Ishikawa (cell line): ENCODE data around the gene MBLAC1.
A peak's percentile ranks its signal among the peaks of the same experiment; 100 is the strongest.

Experiments
- CEBPB ChIP-seq: IDR thresholded peaks from 2 replicates; pipeline ENCODE4 v1.6.1; 2012
- CREB1 ChIP-seq: IDR thresholded peaks from 2 replicates; pipeline ENCODE4 v1.6.1; 2012; ENCODE audit warnings: low read depth
- EGR1 ChIP-seq: IDR thresholded peaks from 2 replicates; pipeline ENCODE4 v1.6.1; 2012
- EP300 ChIP-seq: IDR thresholded peaks from 2 replicates; pipeline ENCODE4 v1.6.1; 2012; ENCODE audit warnings: borderline replicate concordance
- FOXM1 ChIP-seq: IDR thresholded peaks from 2 replicates; pipeline ENCODE4 v1.6.1; 2012; ENCODE audit warnings: low read depth, borderline replicate concordance
- NFIC ChIP-seq: IDR thresholded peaks from 2 replicates; pipeline ENCODE4 v1.6.1; 2012
- RAD21 ChIP-seq: IDR thresholded peaks from 2 replicates; pipeline ENCODE4 v1.6.1; 2012; ENCODE audit warnings: low read depth
- TAF1 ChIP-seq: IDR thresholded peaks from 2 replicates; pipeline ENCODE4 v1.6.1; 2012; ENCODE audit warnings: low read depth, mild to moderate bottlenecking
- TCF12 ChIP-seq: IDR thresholded peaks from 2 replicates; pipeline ENCODE4 v1.6.1; 2012; ENCODE audit warnings: low read depth
- TEAD4 ChIP-seq: IDR thresholded peaks from 2 replicates; pipeline ENCODE4 v1.6.1; 2012
- YY1 ChIP-seq: IDR thresholded peaks from 2 replicates; pipeline ENCODE4 v1.6.1; 2012; ENCODE audit warnings: low read depth
- ZBTB7A ChIP-seq: IDR thresholded peaks from 2 replicates; pipeline ENCODE4 v1.6.1; 2012; ENCODE audit warnings: low read depth
- TF ChIP-seq, protein P1 (sequence below): IDR thresholded peaks from 2 replicates; pipeline ENCODE4 v1.6.1; 2012; ENCODE audit warnings: low read depth, mild to moderate bottlenecking
- TF ChIP-seq, protein P2 (sequence below): IDR thresholded peaks from 2 replicates; pipeline ENCODE4 v1.6.1; 2012
- TF ChIP-seq, protein P3 (sequence below): IDR thresholded peaks from 2 replicates; pipeline ENCODE4 v1.6.1; 2012

Gene MBLAC1

DNA sequence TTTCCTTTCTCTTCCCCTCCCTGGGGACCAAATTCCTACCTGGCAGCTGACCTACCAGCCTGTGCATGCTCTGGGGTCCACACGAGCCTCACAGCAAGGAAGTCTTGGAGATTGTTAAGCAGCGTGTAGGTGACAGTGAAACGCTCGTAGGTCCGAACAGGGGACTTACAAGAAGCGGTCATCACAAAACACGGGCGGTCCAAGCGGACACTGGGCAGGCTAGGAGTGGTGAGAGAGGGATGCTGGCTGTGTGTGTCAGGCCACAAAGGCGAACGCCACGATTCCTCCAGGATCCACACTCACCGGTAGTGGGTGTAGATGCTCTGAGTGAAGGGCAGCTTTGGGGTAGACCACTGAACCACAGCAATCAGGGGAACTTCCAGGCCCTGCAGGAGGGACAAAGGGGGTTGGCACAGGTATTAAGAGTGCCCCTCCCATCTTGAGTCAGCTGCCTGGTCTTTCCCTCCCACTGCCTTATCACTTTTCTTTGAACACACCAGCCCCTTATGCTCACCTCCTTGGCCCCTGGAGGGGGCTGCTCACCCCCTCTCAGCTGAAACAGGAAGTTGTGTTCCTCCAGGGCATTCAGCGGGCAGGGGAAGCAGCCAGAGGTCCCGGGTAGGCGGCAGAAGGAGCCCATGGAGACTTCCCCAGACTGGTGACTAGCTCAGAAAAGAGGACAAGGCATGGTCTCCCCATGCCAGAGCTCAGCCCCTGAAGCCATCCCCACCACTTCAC lies 29.7 kb downstream of the MBLAC1 start:
- TF ChIP-seq TAF1 (no peak), TCF12 (no peak), EP300 (no peak)

DNA sequence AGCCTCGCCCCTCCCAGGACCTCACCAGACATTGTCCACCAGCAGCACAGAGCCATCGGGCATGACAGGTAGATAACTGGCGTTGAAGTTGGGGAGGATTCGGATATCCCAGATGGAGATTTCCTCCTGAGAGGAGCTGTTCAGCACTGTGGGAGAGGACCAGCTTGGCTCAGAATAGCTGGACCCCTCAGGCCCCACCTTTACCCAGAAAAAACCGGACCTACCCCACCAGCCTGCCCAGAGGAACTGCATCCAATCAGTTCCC lies 30.2 kb downstream of the MBLAC1 start:
- no peak for TF ChIP-seq TEAD4
- TF ChIP-seq, protein P1, sequence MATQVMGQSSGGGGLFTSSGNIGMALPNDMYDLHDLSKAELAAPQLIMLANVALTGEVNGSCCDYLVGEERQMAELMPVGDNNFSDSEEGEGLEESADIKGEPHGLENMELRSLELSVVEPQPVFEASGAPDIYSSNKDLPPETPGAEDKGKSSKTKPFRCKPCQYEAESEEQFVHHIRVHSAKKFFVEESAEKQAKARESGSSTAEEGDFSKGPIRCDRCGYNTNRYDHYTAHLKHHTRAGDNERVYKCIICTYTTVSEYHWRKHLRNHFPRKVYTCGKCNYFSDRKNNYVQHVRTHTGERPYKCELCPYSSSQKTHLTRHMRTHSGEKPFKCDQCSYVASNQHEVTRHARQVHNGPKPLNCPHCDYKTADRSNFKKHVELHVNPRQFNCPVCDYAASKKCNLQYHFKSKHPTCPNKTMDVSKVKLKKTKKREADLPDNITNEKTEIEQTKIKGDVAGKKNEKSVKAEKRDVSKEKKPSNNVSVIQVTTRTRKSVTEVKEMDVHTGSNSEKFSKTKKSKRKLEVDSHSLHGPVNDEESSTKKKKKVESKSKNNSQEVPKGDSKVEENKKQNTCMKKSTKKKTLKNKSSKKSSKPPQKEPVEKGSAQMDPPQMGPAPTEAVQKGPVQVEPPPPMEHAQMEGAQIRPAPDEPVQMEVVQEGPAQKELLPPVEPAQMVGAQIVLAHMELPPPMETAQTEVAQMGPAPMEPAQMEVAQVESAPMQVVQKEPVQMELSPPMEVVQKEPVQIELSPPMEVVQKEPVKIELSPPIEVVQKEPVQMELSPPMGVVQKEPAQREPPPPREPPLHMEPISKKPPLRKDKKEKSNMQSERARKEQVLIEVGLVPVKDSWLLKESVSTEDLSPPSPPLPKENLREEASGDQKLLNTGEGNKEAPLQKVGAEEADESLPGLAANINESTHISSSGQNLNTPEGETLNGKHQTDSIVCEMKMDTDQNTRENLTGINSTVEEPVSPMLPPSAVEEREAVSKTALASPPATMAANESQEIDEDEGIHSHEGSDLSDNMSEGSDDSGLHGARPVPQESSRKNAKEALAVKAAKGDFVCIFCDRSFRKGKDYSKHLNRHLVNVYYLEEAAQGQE, result no peak
- TF ChIP-seq EGR1, result no peak
- TF ChIP-seq, protein P2, sequence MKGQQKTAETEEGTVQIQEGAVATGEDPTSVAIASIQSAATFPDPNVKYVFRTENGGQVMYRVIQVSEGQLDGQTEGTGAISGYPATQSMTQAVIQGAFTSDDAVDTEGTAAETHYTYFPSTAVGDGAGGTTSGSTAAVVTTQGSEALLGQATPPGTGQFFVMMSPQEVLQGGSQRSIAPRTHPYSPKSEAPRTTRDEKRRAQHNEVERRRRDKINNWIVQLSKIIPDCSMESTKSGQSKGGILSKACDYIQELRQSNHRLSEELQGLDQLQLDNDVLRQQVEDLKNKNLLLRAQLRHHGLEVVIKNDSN, result no peak
- TF ChIP-seq YY1, result no peak
- no peak for TF ChIP-seq FOXM1
- no peak for TF ChIP-seq TCF12
- TF ChIP-seq, protein P3, sequence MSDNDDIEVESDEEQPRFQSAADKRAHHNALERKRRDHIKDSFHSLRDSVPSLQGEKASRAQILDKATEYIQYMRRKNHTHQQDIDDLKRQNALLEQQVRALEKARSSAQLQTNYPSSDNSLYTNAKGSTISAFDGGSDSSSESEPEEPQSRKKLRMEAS, result no peak
- TF ChIP-seq ZBTB7A, result no peak
- TF ChIP-seq CEBPB, result no peak
- no peak for TF ChIP-seq EP300
- no peak for TF ChIP-seq TAF1
- no peak for TF ChIP-seq CREB1
- TF ChIP-seq NFIC, result no peak
- no peak for TF ChIP-seq RAD21

DNA sequence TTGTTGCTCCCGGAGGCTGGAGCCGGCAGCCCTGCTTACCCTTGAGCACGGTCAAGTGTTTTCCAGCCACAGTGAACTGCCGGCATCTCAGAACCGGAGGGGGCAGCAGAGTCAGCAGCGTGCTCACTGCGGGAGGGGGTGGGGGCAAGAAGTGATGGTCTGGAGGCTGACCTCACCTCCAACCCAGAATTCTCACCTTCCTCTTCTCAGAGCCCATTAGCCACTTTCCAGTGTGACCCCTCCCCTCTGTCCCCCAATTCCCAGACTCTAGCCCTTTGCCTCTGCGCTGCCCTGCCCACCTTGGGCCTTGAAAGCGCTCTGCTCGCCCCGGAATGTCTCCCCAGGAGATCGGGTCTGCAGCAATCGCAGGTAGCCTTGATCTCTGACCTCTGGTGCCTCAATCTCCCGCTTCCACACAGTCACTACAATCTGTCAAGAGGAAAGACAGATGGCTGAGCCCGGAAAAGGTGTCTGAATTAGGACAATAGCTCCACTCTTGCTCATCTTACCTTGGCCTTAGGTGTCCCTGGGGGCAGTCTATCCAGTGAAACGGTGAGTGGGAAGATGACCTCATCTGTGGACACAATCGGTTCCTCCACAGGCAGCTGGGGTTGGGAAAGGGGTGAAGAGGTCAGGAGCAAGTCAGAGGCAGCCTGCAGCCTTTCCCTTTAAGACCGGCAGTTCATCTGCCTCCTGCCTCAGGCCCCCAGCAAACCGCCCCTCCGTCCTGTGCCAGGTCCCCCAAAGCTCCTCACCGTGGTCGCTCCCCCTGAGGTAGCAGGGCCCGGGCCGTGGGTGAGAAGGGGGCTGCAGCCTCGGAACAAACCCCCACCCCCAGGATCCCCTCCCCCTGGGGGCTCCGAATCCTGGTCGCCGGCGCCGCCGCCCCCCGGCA lies 30.8 kb downstream of the MBLAC1 start:
- no peak for TF ChIP-seq EP300
- no peak for TF ChIP-seq EGR1
- TF ChIP-seq TAF1, result no peak
- TF ChIP-seq CEBPB, result no peak
- TF ChIP-seq TCF12, result no peak
- TF ChIP-seq, protein P2, result no peak
- TF ChIP-seq FOXM1, result no peak
- no peak for TF ChIP-seq TEAD4

DNA sequence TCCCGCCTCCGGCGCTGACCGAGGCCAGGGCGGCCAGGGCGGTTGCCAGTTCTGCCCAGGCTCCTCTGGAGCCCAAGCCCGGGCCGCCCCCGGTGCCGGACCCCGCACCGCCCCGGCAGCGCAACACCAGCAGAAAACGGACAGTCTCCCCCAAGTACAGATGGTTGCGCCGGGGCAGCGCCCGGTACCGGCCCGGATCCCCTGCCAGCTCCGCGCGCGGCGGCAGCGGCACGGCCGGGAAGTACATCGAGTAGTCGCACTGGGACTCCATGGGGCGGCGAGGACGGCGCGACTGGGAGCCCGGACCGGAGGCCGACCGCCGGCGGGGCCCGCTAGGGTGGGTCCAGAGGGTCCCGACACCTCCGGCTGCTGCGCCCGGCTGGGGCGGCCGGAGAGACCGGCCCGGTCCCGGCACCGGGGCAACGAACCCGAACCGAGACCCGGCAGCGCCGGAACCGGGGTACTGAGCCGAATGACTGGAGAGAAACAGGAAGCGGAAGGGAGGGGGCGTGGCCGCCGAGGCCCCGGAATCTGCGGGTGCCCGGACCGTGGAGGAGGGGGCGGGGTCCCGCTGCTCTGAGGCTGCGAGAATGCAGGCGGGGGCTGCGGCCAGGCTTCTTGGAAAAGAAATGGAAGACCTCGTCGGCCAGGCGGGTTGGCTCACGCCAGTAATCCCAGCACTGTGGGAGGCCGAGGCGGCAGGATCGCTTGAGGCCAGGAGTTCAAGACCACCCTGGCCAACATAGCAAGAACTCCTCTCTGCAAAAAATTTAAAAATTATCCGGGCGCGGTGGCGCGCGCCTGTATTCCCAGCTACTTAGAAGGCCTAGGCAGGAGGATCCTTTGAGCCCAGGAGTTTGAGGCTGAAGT lies 31.7 kb downstream of the MBLAC1 start, which contains the start of gene TRAPPC14:
Gene TRAPPC14 (minus strand): TSS at position 495 of the 870 bp plus-strand sequence. CDS start 224 bp downstream, at position 271.
- TF ChIP-seq RAD21, result no peak
- 0 out of 2 replicates have a peak, but pooled peaks have one; percentile 40 for TF ChIP-seq EGR1
- peak; percentile 50; the same call in 1 of the 2 replicates for TF ChIP-seq TEAD4
- TF ChIP-seq ZBTB7A, result peak; percentile 87; the same call in 1 of the 2 replicates
- TF ChIP-seq FOXM1, result no peak
- TF ChIP-seq EP300, result no peak
- TF ChIP-seq, protein P3, result peak; percentile 31; the same call in 1 of the 2 replicates
- 0 out of 2 replicates have a peak, but pooled peaks have one; percentile 34 for TF ChIP-seq YY1
- peak; percentile 60 for TF ChIP-seq TCF12
- TF ChIP-seq, protein P2, result no peak
- TF ChIP-seq TAF1, result peak; percentile 83
- TF ChIP-seq NFIC, result no peak
- TF ChIP-seq, protein P1, result no peak
